ENCODE measurements around the gene GMEB1.
"Not testable (repeated sequence)": the region's sequence is repeated elsewhere in the genome, so short reads cannot be mapped to it uniquely, and the experiment has no call there.

GMEB1 gene
- total RNA-seq, result 46.9 to 50.5 reads per million in 2 experiments

GRCh38 chr1:28668191-28668955, at the start of gene GMEB1:
Gene GMEB1, plus strand, starts transcription at chr1:28668784. Its CDS starts 14,829 bp downstream, at chr1:28683613.
- DNase-seq (ENCODE audit: low read depth), result peak; percentile 74

- no peak for DNase-seq (ENCODE audit: low read depth)
Measured at GRCh38 chr1:28631713-28632112, 36.9 kb upstream of the GMEB1 start.

GRCh38 chr1:28632560-28632959, 36.0 kb upstream of the GMEB1 start:
- DNase-seq (ENCODE audit: low read depth), result no peak

- DNase-seq (ENCODE audit: low read depth), result peak; percentile 14
Measured at GRCh38 chr1:28640766-28641165, 27.8 kb upstream of the GMEB1 start.

- no peak for DNase-seq (ENCODE audit: low read depth)
Measured at GRCh38 chr1:28642056-28642846, 26.3 kb upstream of the GMEB1 start.

GRCh38 chr1:28642847-28643635, 25.5 kb upstream of the GMEB1 start, which contains the start of gene TAF12:
Gene TAF12, minus strand, starts transcription at chr1:28643067. Its CDS starts 20,986 bp downstream, at chr1:28622081.
- peak; percentile 89 for DNase-seq (ENCODE audit: low read depth)

- DNase-seq (ENCODE audit: low read depth), result no peak
Measured at GRCh38 chr1:28644494-28644893, 24.1 kb upstream of the GMEB1 start.

GRCh38 chr1:28645406-28645805, 23.2 kb upstream of the GMEB1 start:
- DNase-seq (ENCODE audit: low read depth), result not testable (repeated sequence)

- DNase-seq (ENCODE audit: low read depth), result no peak
Measured at GRCh38 chr1:28646040-28646439, 22.5 kb upstream of the GMEB1 start.

GRCh38 chr1:28648008-28648473, 20.5 kb upstream of the GMEB1 start:
- peak; percentile 84 for DNase-seq (ENCODE audit: low read depth)

- peak; percentile 82 for DNase-seq (ENCODE audit: low read depth)
Measured at GRCh38 chr1:28648474-28649198, 19.9 kb upstream of the GMEB1 start, which contains the start of gene RNU11. Gene RNU11, plus strand, starts transcription at chr1:28648600.

GRCh38 chr1:28653063-28653462, 15.5 kb upstream of the GMEB1 start:
- DNase-seq (ENCODE audit: low read depth), result not testable (repeated sequence)

- not testable (repeated sequence) for DNase-seq (ENCODE audit: low read depth)
Measured at GRCh38 chr1:28653870-28654269, 14.7 kb upstream of the GMEB1 start.

- DNase-seq (ENCODE audit: low read depth), result not testable (repeated sequence)
Measured at GRCh38 chr1:28655448-28656311, 12.9 kb upstream of the GMEB1 start.

GRCh38 chr1:28656335-28656734, 12.2 kb upstream of the GMEB1 start:
- DNase-seq (ENCODE audit: low read depth), result no peak

- DNase-seq (ENCODE audit: low read depth), result no peak
Measured at GRCh38 chr1:28663871-28664470, 4.6 kb upstream of the GMEB1 start.

GRCh38 chr1:28666806-28667205, 1.8 kb upstream of the GMEB1 start:
- no peak for DNase-seq (ENCODE audit: low read depth)

- DNase-seq (ENCODE audit: low read depth), result peak; percentile 16
Measured at GRCh38 chr1:28668956-28669723, 556 bp downstream of the GMEB1 start.

GRCh38 chr1:28671254-28671780, 2.7 kb downstream of the GMEB1 start:
- no peak for DNase-seq (ENCODE audit: low read depth)
